SJSA1 (cell line): ENCODE data around the gene TDRD7. TPM values are rescaled to one million over a fixed set of nuclear protein-coding genes. Genes with fewer than 3 reads are reported as not detected.

Experiments used
- DNase-seq, 2 experiments: peaks; one replicate each; pipeline ENCODE4 v3.0.0-alpha.2; 2015 to 2020; ENCODE audit warnings: low spot score in 2 of 2, low read depth in 1 of 2
- H3K27ac ChIP-seq: fragments of 250-450 bp; sonication (Bioruptor Pico); 2 replicates; pipeline ENCODE4 v1.5.1; 2020; ENCODE audit warnings: mild to moderate bottlenecking, moderate library complexity
- H3K27me3 ChIP-seq: fragments of 250-450 bp; sonication (Bioruptor Pico); replicated peaks from 2 replicates; pipeline ENCODE4 v1.5.1; 2020; ENCODE audit warnings: mild to moderate bottlenecking, moderate library complexity
- H3K36me3 ChIP-seq: fragments of 250-450 bp; sonication (Bioruptor Pico); 2 replicates; pipeline ENCODE4 v1.5.1; 2020; ENCODE audit warnings: mild to moderate bottlenecking
- H3K4me1 ChIP-seq: fragments of 250-450 bp; sonication (Bioruptor Pico); replicated peaks from 2 replicates; pipeline ENCODE4 v1.6.1; 2021; ENCODE audit warnings: mild to moderate bottlenecking
- H3K4me3 ChIP-seq: fragments of 250-450 bp; sonication (Bioruptor Pico); 2 replicates; pipeline ENCODE4 v1.5.1; 2020; ENCODE audit warnings: mild to moderate bottlenecking
- H3K9me3 ChIP-seq: fragments of 250-450 bp; sonication (Bioruptor Pico); replicated peaks from 2 replicates; pipeline ENCODE4 v1.5.1; 2020; ENCODE audit warnings: mild to moderate bottlenecking
- total RNA-seq: library from RNA; depleted of rRNA; stranded (reverse); fragments of >200 nt; shearing (Covaris generic); gene quantifications from 2 replicates; pipeline ENCODE4 v1.2.3, GENCODE V29; 2014

The TDRD7 gene
- total RNA-seq, 1 experiment from 2014 or later: 5.3 TPM

GRCh38 chr9:97382099-97382718 is 29.7 kb upstream of the TDRD7 start:
- no peak for DNase-seq
- Histone ChIP-seq H3K4me3 (no peak overlapping the region), H3K36me3 (no peaks in the 10 kb centered on the region), H3K27ac (no peak overlapping the region), H3K27me3 (no peaks in the 10 kb centered on the region), H3K9me3 (no peaks in the 10 kb centered on the region), H3K4me1 (no peaks in the 10 kb centered on the region; the same call in 1 of the 2 replicates)

- no peaks in the 10 kb centered on the region for H3K9me3 ChIP-seq
- H3K4me3 ChIP-seq: no peak overlapping the region
- no peaks in the 10 kb centered on the region for H3K27me3 ChIP-seq
- no peaks in the 10 kb centered on the region; the same call in 1 of the 2 replicates for H3K4me1 ChIP-seq
- no peaks in the 10 kb centered on the region for H3K36me3 ChIP-seq
- no peak for DNase-seq
- H3K27ac ChIP-seq: no peak overlapping the region
Observed at GRCh38 chr9:97384406-97385262, 27.3 kb upstream of the TDRD7 start.

GRCh38 chr9:97385626-97386264 is 26.2 kb upstream of the TDRD7 start:
- no peaks in the 10 kb centered on the region for H3K27me3 ChIP-seq
- no peak overlapping the region for H3K27ac ChIP-seq
- no peak overlapping the region for H3K4me3 ChIP-seq
- no peaks in the 10 kb centered on the region; the same call in 1 of the 2 replicates for H3K4me1 ChIP-seq
- no peaks in the 10 kb centered on the region for H3K36me3 ChIP-seq
- DNase-seq: no peak
- H3K9me3 ChIP-seq: no peaks in the 10 kb centered on the region

GRCh38 chr9:97386265-97386633 is 25.6 kb upstream of the TDRD7 start:
- Histone ChIP-seq H3K4me1 (no peaks in the 10 kb centered on the region; the same call in 1 of the 2 replicates), H3K27ac (no peak overlapping the region), H3K4me3 (no peak overlapping the region)

GRCh38 chr9:97386733-97387503 is 25.0 kb upstream of the TDRD7 start:
- Histone ChIP-seq H3K36me3 (no peaks in the 10 kb centered on the region), H3K27me3 (no peaks in the 10 kb centered on the region), H3K4me3 (no peak overlapping the region), H3K4me1 (no peaks in the 10 kb centered on the region; the same call in 1 of the 2 replicates), H3K27ac (no peak overlapping the region), H3K9me3 (no peaks in the 10 kb centered on the region)
- DNase-seq: peak; percentile 36 to 61

More at GRCh38 chr9:97386265-97386633, 25.6 kb upstream of the TDRD7 start:
- Histone ChIP-seq H3K9me3 (no peaks in the 10 kb centered on the region), H3K36me3 (no peaks in the 10 kb centered on the region), H3K27me3 (no peaks in the 10 kb centered on the region)
- DNase-seq: no peak

- Histone ChIP-seq H3K27me3 (no peaks in the 10 kb centered on the region), H3K27ac (no peak overlapping the region)
Observed at GRCh38 chr9:97387504-97387886, 24.4 kb upstream of the TDRD7 start.

GRCh38 chr9:97387936-97388684 is 23.8 kb upstream of the TDRD7 start:
- no peaks in the 10 kb centered on the region for H3K9me3 ChIP-seq
- no peak overlapping the region for H3K27ac ChIP-seq
- H3K4me1 ChIP-seq: no peaks in the 10 kb centered on the region; the same call in 1 of the 2 replicates
- no peak overlapping the region for H3K4me3 ChIP-seq
- no peaks in the 10 kb centered on the region for H3K27me3 ChIP-seq
- no peak for DNase-seq
- H3K36me3 ChIP-seq: no peaks in the 10 kb centered on the region

More at GRCh38 chr9:97387504-97387886, 24.4 kb upstream of the TDRD7 start:
- Histone ChIP-seq H3K4me3 (no peak overlapping the region), H3K36me3 (no peaks in the 10 kb centered on the region), H3K9me3 (no peaks in the 10 kb centered on the region), H3K4me1 (no peaks in the 10 kb centered on the region; the same call in 1 of the 2 replicates)
- DNase-seq: no peak

- no peaks in the 10 kb centered on the region for H3K9me3 ChIP-seq
- no peak overlapping the region for H3K4me3 ChIP-seq
- no peaks in the 10 kb centered on the region for H3K36me3 ChIP-seq
- no peak overlapping the region for H3K27ac ChIP-seq
- no peaks in the 10 kb centered on the region; the same call in 1 of the 2 replicates for H3K4me1 ChIP-seq
- DNase-seq: no peak
- H3K27me3 ChIP-seq: no peaks in the 10 kb centered on the region
Observed at GRCh38 chr9:97388721-97389238, 23.1 kb upstream of the TDRD7 start.

- DNase-seq: no peak
- Histone ChIP-seq H3K27me3 (no peaks in the 10 kb centered on the region), H3K4me1 (no peaks in the 10 kb centered on the region; the same call in 1 of the 2 replicates), H3K9me3 (no peaks in the 10 kb centered on the region), H3K36me3 (no peaks in the 10 kb centered on the region), H3K4me3 (no peak overlapping the region), H3K27ac (no peak overlapping the region)
Observed at GRCh38 chr9:97389249-97389648, 22.6 kb upstream of the TDRD7 start.

GRCh38 chr9:97390791-97391406 is 21.0 kb upstream of the TDRD7 start:
- no peak overlapping the region for H3K4me3 ChIP-seq
- no peak for DNase-seq
- H3K4me1 ChIP-seq: no peaks in the 10 kb centered on the region; the same call in 1 of the 2 replicates
- H3K27ac ChIP-seq: no peak overlapping the region
- H3K36me3 ChIP-seq: no peaks in the 10 kb centered on the region
- no peaks in the 10 kb centered on the region for H3K9me3 ChIP-seq
- H3K27me3 ChIP-seq: no peaks in the 10 kb centered on the region

GRCh38 chr9:97394881-97395280 is 17.0 kb upstream of the TDRD7 start:
- Histone ChIP-seq H3K36me3 (no peaks in the 10 kb centered on the region), H3K9me3 (no peaks in the 10 kb centered on the region), H3K4me3 (no peak overlapping the region), H3K27ac (no peak overlapping the region), H3K27me3 (no peaks in the 10 kb centered on the region), H3K4me1 (peaks cover 4% of the 10 kb centered on the region; the same call in 1 of the 2 replicates)
- no peak for DNase-seq

GRCh38 chr9:97395745-97396144 is 16.2 kb upstream of the TDRD7 start:
- Histone ChIP-seq H3K36me3 (no peaks in the 10 kb centered on the region), H3K27me3 (no peaks in the 10 kb centered on the region), H3K9me3 (no peaks in the 10 kb centered on the region), H3K4me3 (no peak overlapping the region), H3K27ac (no peak overlapping the region), H3K4me1 (peaks cover 4% of the 10 kb centered on the region; the same call in 1 of the 2 replicates)
- DNase-seq: no peak
